Measurements from ENCODE around the gene CFAP46. TPM values are rescaled to one million over a fixed set of nuclear protein-coding genes. Genes with fewer than 3 reads are reported as not detected.
A peak's percentile ranks its signal among the peaks of the same experiment; 100 is the strongest.

The CFAP46 gene
- total and polyA plus RNA-seq, 12 donors, result 0.15 to 5.5 (median 1.1) TPM; not detected in 3

DNA sequence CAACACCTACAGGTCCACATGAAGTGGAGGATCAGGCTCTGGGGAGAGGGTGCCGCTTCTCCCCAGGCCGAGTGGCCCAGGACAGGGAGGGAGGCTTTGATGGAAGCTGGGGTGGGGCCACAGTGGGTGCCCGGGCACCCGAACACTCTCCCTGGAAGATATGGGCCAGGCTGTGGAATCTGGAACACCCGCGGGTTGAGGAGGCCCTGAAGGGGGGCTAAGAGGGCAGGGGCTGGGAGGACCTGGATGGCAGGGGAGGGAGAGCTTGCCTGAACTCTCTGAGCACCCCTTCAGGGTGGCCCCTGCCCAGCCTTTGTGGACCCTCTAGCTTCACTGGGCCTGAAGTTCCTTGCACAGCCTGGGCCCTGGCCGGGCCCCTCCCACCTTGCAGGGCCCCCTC lies 151.9 kb downstream of the CFAP46 start:
- Histone ChIP-seq H3K27me3 (peaks cover 41% of the 10 kb centered on the region), H3K9me3 (replicated peaks in 1 of 3) (no peaks in the 10 kb centered on the region), H3K27ac (no peak overlapping the region), H3K36me3 (replicated peaks in 1 of 2) (no peaks in the 10 kb centered on the region), H3K4me1 (replicated peaks in 1 of 2) (peaks cover 0 to 10% of the 10 kb centered on the region in 2 donors), H3K4me3 (no peak overlapping the region)
- intact Hi-C loops (cut with DNase I), result no loop called here
- TF ChIP-seq, protein P1, sequence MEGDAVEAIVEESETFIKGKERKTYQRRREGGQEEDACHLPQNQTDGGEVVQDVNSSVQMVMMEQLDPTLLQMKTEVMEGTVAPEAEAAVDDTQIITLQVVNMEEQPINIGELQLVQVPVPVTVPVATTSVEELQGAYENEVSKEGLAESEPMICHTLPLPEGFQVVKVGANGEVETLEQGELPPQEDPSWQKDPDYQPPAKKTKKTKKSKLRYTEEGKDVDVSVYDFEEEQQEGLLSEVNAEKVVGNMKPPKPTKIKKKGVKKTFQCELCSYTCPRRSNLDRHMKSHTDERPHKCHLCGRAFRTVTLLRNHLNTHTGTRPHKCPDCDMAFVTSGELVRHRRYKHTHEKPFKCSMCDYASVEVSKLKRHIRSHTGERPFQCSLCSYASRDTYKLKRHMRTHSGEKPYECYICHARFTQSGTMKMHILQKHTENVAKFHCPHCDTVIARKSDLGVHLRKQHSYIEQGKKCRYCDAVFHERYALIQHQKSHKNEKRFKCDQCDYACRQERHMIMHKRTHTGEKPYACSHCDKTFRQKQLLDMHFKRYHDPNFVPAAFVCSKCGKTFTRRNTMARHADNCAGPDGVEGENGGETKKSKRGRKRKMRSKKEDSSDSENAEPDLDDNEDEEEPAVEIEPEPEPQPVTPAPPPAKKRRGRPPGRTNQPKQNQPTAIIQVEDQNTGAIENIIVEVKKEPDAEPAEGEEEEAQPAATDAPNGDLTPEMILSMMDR (IDR thresholded peaks at IDR 0.05), result no peak
- TF ChIP-seq POLR2A (IDR thresholded peaks at IDR 0.05), result no peak
- no peak for DNase-seq
- 47 to 71% (median 49%) methylated on average over 3 to 7 of the region's 7 CpGs; no CpG with 5 or more reads in 1 of the 4 donors for WGBS, 4 donors

DNA sequence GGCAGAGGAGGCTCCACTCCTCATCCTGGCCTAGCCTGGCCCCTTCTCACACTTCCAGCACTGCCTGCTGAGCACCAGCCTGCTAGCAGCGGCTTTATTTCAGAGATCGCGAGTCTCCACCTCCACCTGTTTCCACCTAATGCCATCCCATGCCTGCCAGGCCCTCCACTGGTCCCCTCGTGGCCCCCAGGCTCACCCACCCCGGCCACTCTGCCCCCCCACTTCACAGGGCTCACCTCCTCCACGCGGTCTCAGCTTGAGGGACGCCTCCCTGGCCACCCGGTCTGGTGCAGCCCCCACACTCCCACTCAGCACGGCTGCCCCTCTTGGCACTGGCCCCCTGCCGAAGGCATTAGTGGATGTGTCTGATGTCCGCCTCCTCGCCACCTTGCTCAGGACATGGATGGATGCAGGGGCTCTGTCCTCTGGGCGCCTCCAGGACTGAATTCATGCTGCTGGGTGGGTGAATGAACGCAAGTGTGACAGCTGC lies 152.7 kb downstream of the CFAP46 start:
- 46 to 69% (median 62%) methylated on average over 5 to 15 of the region's 15 CpGs for WGBS, 4 donors
- H3K27me3 ChIP-seq, result peaks cover 49% of the 10 kb centered on the region
- peaks cover 0 to 10% of the 10 kb centered on the region in 2 donors for H3K4me1 ChIP-seq (replicated peaks in 1 of 2)
- no peaks in the 10 kb centered on the region for H3K36me3 ChIP-seq (replicated peaks in 1 of 2)
- TF ChIP-seq, protein P1 (IDR thresholded peaks at IDR 0.05), result no peak
- no peak for TF ChIP-seq POLR2A (IDR thresholded peaks at IDR 0.05)
- DNase-seq, result no peak
- intact Hi-C loops (cut with DNase I), result no loop called here
- H3K4me3 ChIP-seq, result no peak overlapping the region
- H3K27ac ChIP-seq, result no peak overlapping the region
- no peaks in the 10 kb centered on the region for H3K9me3 ChIP-seq (replicated peaks in 1 of 3)

DNA sequence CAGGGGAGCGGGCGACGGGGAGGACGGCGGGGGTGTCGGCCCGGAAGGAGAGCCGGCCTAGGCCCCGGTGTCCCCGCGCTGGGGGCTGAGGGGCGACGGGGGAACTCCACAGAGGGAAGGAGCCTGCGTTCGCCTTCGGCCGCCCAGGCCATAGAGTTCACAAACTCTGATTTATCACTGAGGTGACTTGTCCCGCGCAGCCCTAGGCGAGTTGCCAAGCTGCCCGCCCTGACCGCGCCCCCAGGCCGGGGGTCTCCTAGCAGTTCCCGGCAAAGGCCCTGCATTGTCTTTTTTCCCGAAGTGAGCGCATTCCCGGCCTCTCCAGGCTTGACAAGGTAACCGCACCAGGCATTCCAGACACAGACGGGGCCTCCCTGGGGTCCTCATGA lies 153.5 kb downstream of the CFAP46 start:
- H3K27ac ChIP-seq, result no peak overlapping the region
- 0 to 6% (median 3%) methylated on average over 4 to 30 of the region's 30 CpGs for WGBS, 4 donors
- TF ChIP-seq, protein P1 (IDR thresholded peaks at IDR 0.05), result no peak
- no peak for TF ChIP-seq POLR2A (IDR thresholded peaks at IDR 0.05)
- H3K9me3 ChIP-seq (replicated peaks in 1 of 3), result no peaks in the 10 kb centered on the region
- peaks cover 51% of the 10 kb centered on the region for H3K27me3 ChIP-seq
- H3K36me3 ChIP-seq (replicated peaks in 1 of 2), result no peaks in the 10 kb centered on the region
- no peak for DNase-seq
- intact Hi-C loops (cut with DNase I), result no loop called here
- H3K4me3 ChIP-seq, result no peak overlapping the region
- peaks cover 0 to 10% of the 10 kb centered on the region in 2 donors for H3K4me1 ChIP-seq (replicated peaks in 1 of 2)

DNA sequence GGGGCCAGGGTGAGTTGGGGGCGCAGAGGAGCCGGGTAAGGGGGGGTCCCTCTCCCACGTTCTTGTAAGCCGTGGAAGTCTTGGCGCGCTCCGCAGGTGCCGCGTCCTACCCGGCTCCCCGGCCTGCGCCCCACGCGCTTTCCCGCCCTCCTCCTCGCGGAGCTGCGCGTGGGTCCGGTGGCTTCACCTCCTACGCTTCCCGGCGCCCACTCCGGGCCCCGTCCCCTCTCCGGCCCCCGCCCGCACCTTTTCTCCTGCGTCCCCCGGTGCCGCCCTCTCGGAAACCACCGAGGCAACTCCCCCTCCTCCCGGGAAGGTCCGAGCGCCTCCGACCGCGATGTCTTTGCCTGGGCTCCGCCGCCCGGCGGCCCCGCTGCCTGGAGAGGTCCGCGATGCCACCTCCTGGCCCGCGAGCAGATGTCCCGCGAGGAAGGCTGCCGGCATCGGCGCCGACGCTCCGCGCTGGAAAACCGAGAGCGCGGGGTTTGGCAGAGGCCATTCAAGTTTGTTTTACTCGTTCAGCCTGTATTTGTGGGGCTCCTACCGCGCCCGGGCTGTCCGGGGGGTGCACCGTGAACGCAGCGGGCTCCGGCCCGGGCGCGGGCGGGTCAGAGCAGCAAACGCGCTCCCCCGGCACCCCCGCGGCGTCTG lies 154.1 kb downstream of the CFAP46 start:
- TF ChIP-seq, protein P1 (IDR thresholded peaks at IDR 0.05), result peak in 1 of 6 experiments; percentile 5
- TF ChIP-seq POLR2A (IDR thresholded peaks at IDR 0.05), result no peak
- Histone ChIP-seq H3K27ac (no peak overlapping the region), H3K4me1 (replicated peaks in 1 of 2) (peaks cover 0 to 10% of the 10 kb centered on the region in 2 donors), H3K36me3 (replicated peaks in 1 of 2) (peaks cover 0 to 1% of the 10 kb centered on the region in 2 donors), H3K4me3 (no peak overlapping the region), H3K9me3 (replicated peaks in 1 of 3) (no peaks in the 10 kb centered on the region), H3K27me3 (peaks cover 56% of the 10 kb centered on the region)
- 1 to 2% (median 1%) methylated on average over 21 to 78 of the region's 79 CpGs for WGBS, 4 donors
- intact Hi-C loops (cut with DNase I), result no loop called here
- DNase-seq, result no peak

Data from adrenal gland (tissue), 12 donors.